HCT116 (cell line): ENCODE measurements around the gene ERBB3. TPM values are rescaled to one million over a fixed set of nuclear protein-coding genes. Genes with fewer than 3 reads are reported as not detected.

Experiments
- ATAC-seq: fragments of 200-7000 bp; cut with Tn5 transposase; 2 replicates; pipeline ENCODE4 v1.9.1; 2020; ENCODE audit warnings: mild to moderate bottlenecking, moderate library complexity
- BruUV-seq: library from RNA; stranded (reverse); fragments of 400-500 nt; replicated peaks from 2 replicates; lab custom pipeline; 2021; lab: Mats Ljungman, UMichigan
- CTCF ChIA-PET: fragments of 300-600 bp; sonication (Branson Sonifier 250); formaldehyde crosslinking; loops from one replicate; lab custom pipeline; 2021; ENCODE audit warnings: antibody characterized with exemption; lab: Charles Lee
- POLR2A ChIA-PET: fragments of 300-600, 350-600 bp; sonication (Branson Sonifier 250); formaldehyde crosslinking; loops from one replicate; lab custom pipeline; 2021; ENCODE audit warnings: antibody characterized with exemption; lab: Charles Lee
- RAD21 ChIA-PET, 2 experiments: fragments of 300-600 bp; sonication (Branson Sonifier 250); formaldehyde crosslinking; loops; one replicate each; lab custom pipeline; 2023; ENCODE audit warnings: low total read pairs in 2 of 2; ENCODE audit not compliant: uncharacterized antibody in 2 of 2, unreplicated experiment in 2 of 2, low non-redundant PET in 1 of 2; lab: Charles Lee
- DNase-seq: peaks from one replicate; pipeline ENCODE4 v3.0.0-alpha.2; 2010; ENCODE audit warnings: low read depth, low spot score
- H2AFZ ChIP-seq: fragments of 200-600 bp; shearing (Covaris generic), sonication (generic); 2 replicates; pipeline ENCODE4 v1.6.1; 2017; ENCODE audit warnings: low read depth, mixed run types, mixed read lengths, antibody characterized with exemption, low read length; ENCODE audit not compliant: poor library complexity, severe bottlenecking
- H3K27ac ChIP-seq: 2 replicates; pipeline ENCODE4 v1.5.1; 2012; ENCODE audit warnings: low read depth, low read length
- H3K27me3 ChIP-seq: fragments of 200-600 bp; sonication (generic); 2 replicates; pipeline ENCODE4 v1.6.1; 2016; ENCODE audit warnings: mixed run types, low read length, mixed read lengths; ENCODE audit not compliant: insufficient read depth
- H3K36me3 ChIP-seq, 2 experiments: fragments of 200-500 bp in 1 of 2; fragments of 200-600 bp in 1 of 2; sonication (Bioruptor generic) in 1 of 2; sonication (generic) in 1 of 2; 2 replicates each; pipeline versions ENCODE4 v1.5.1 to v1.6.1; 2014 to 2016; ENCODE audit warnings: low read length in 2 of 2, inconsistent platforms in 1 of 2, mixed read lengths in 1 of 2, mixed run types in 1 of 2; ENCODE audit not compliant: insufficient read depth in 2 of 2, control insufficient read depth in 1 of 2
- H3K4me1 ChIP-seq, 2 experiments: fragments of 200-600 bp in 1 of 2; sonication (generic) in 1 of 2; 2 replicates each; pipeline versions ENCODE4 v1.5.1 to v1.6.1; 2012 to 2017; ENCODE audit warnings: low read length in 2 of 2, inconsistent platforms in 1 of 2, mild to moderate bottlenecking in 1 of 2, mixed read lengths in 1 of 2, mixed run types in 1 of 2, moderate library complexity in 1 of 2; ENCODE audit not compliant: insufficient read depth in 2 of 2, control insufficient read depth in 1 of 2
- H3K4me2 ChIP-seq: fragments of 200-600 bp; sonication (generic); 2 replicates; pipeline ENCODE4 v1.6.1; 2017; ENCODE audit warnings: mixed run types, low read length, mixed read lengths
- H3K4me3 ChIP-seq, 2 experiments: fragments of 200-600 bp in 1 of 2; sonication (generic) in 1 of 2; replicated peaks in 1 of 2; 2 replicates each; pipeline ENCODE4 v1.5.1; 2011 to 2016; ENCODE audit warnings: low read length in 2 of 2, control low read depth in 1 of 2, low read depth in 1 of 2, mild to moderate bottlenecking in 1 of 2, mixed read lengths in 1 of 2, mixed run types in 1 of 2
- H3K79me2 ChIP-seq: fragments of 200-600 bp; sonication (generic); 2 replicates; pipeline ENCODE4 v1.6.1; 2017; ENCODE audit warnings: mild to moderate bottlenecking, mixed run types, low read length, moderate library complexity, mixed read lengths; ENCODE audit not compliant: insufficient read depth
- H3K9ac ChIP-seq: fragments of 200-600 bp; sonication (generic); 2 replicates; pipeline ENCODE4 v1.6.1; 2016; ENCODE audit warnings: low read length, mixed read lengths
- H3K9me2 ChIP-seq: fragments of 200-600 bp; sonication (generic), shearing (Covaris generic); 2 replicates; pipeline ENCODE4 v1.6.1; 2017; ENCODE audit warnings: mixed run types, mild to moderate bottlenecking, moderate library complexity; ENCODE audit not compliant: insufficient read depth
- H3K9me3 ChIP-seq, 2 experiments: fragments of 200-500 bp in 1 of 2; fragments of 200-600 bp in 1 of 2; sonication (Bioruptor generic) in 1 of 2; sonication (generic) in 1 of 2; 2 replicates each; pipeline ENCODE4 v1.6.1; 2014 to 2017; ENCODE audit warnings: low read length in 2 of 2, mixed read lengths in 2 of 2, inconsistent platforms in 1 of 2, low read depth in 1 of 2, mild to moderate bottlenecking in 1 of 2, mixed run types in 1 of 2, moderate library complexity in 1 of 2; ENCODE audit not compliant: control insufficient read depth in 1 of 2, insufficient read depth in 1 of 2
- H4K20me1 ChIP-seq: fragments of 200-600 bp; sonication (generic), shearing (Covaris generic); 2 replicates; pipeline ENCODE4 v1.6.1; 2017; ENCODE audit warnings: mixed run types, mild to moderate bottlenecking, moderate library complexity; ENCODE audit not compliant: insufficient read depth
- CEBPB ChIP-seq: IDR thresholded peaks from 2 replicates; pipeline ENCODE4 v1.6.1; 2012; ENCODE audit warnings: low read depth
- CTCF ChIP-seq, 3 experiments: fragments of 200-600 bp in 1 of 3; sonication (generic) in 1 of 3; IDR thresholded peaks in 2 of 3; conservative IDR thresholded peaks in 1 of 3; 2 replicates each; pipeline ENCODE4 v1.5.1; 2012 to 2017; ENCODE audit warnings: low read depth in 2 of 3, low read length in 2 of 3, antibody characterized with exemption in 1 of 3, borderline replicate concordance in 1 of 3, control low read depth in 1 of 3, mild to moderate bottlenecking in 1 of 3, mixed read lengths in 1 of 3, mixed run types in 1 of 3, moderate library complexity in 1 of 3; ENCODE audit not compliant: insufficient read depth in 1 of 3
- EGR1 ChIP-seq: IDR thresholded peaks from 2 replicates; pipeline ENCODE4 v1.6.1; 2012; ENCODE audit warnings: low read depth
- MAX ChIP-seq: IDR thresholded peaks from 2 replicates; pipeline ENCODE4 v1.6.1; 2012
- POLR2A ChIP-seq: IDR thresholded peaks from 2 replicates; pipeline ENCODE4 v1.7.0; 2011; ENCODE audit warnings: borderline replicate concordance; ENCODE audit not compliant: insufficient read depth, insufficient read length; ENCODE audit errors: extremely low read depth
- POLR2AphosphoS5 ChIP-seq: IDR thresholded peaks from 2 replicates; pipeline ENCODE4 v1.6.1; 2011; ENCODE audit warnings: mild to moderate bottlenecking, low read depth, low read length, moderate library complexity
- SIN3A ChIP-seq: IDR thresholded peaks from 2 replicates; pipeline ENCODE4 v1.6.1; 2012; ENCODE audit warnings: low read depth
- SP1 ChIP-seq: IDR thresholded peaks from 2 replicates; pipeline ENCODE4 v1.6.1; 2012; ENCODE audit warnings: low read depth
- TCF7L2 ChIP-seq: IDR thresholded peaks from 2 replicates; pipeline ENCODE4 v1.7.0; 2011; ENCODE audit warnings: borderline replicate concordance, inconsistent platforms; ENCODE audit not compliant: insufficient read depth, insufficient read length; ENCODE audit errors: extremely low read depth
- ZBTB33 ChIP-seq: IDR thresholded peaks from 2 replicates; pipeline ENCODE4 v1.6.1; 2011; ENCODE audit warnings: mild to moderate bottlenecking, low read length, moderate library complexity; ENCODE audit not compliant: insufficient replicate concordance; ENCODE audit errors: extremely low read depth
- ZNF274 ChIP-seq: fragments of 200-500 bp; sonication (Bioruptor generic); IDR thresholded peaks from 2 replicates; pipeline ENCODE4 v1.6.1; 2014; ENCODE audit warnings: mild to moderate bottlenecking, low read depth, low read length, inconsistent platforms
- intact Hi-C: fragments of 100-400 bp; cut with micrococcal nuclease; formaldehyde crosslinking; loops from 2 replicates; pipeline ENCODE4 v1.10.0; 2022
- total RNA-seq: library from RNA; stranded (reverse); gene quantifications from one replicate; pipeline ENCODE4 v1.2.1, GENCODE V29; 2021; ENCODE audit not compliant: unreplicated experiment

ERBB3 gene
- total RNA-seq, 1 experiment from 2014 or later: 39.7 TPM

GRCh38 chr12:56080556-56081138 is 682 bp downstream of the ERBB3 start:
- POLR2A ChIA-PET: interaction anchor here (1.3 to 2.6 kb wide), 3 partner anchors 23 to 47 kb away, joined by 3 to 12 read pairs (median 10); partner anchors contain the start of genes ESYT1, PA2G4 and ZC3H10

GRCh38 chr12:56081393-56082347 is 1.7 kb downstream of the ERBB3 start:
- H3K36me3 ChIP-seq: peaks cover 6 to 9% of the 10 kb centered on the region in 2 experiments; a peak in 2 of 4 replicates
- BruUV-seq: no TSS peak
- TF ChIP-seq EGR1 (no peak), SP1 (no peak), CEBPB (no peak), CTCF (IDR thresholded peaks at IDR 0.05 in 2 of 3, conservative IDR thresholded peaks at IDR 0.05 in 1 of 3; ENCODE audit: borderline replicate concordance in 1 of 3, insufficient read depth in 1 of 3, low read depth in 2 of 3, low read length in 2 of 3) (no peak), ZNF274 (no peak), TCF7L2 (no peak), MAX (no peak), POLR2AphosphoS5 (no peak), SIN3A (no peak), ZBTB33 (no peak)

More at GRCh38 chr12:56080556-56081138, 682 bp downstream of the ERBB3 start:
- Histone ChIP-seq H3K79me2 (peaks cover 12% of the 10 kb centered on the region; the same call in 1 of the 2 replicates), H3K4me1 (peaks cover 17 to 41% of the 10 kb centered on the region in 2 experiments), H3K9me3 (no peaks in the 10 kb centered on the region), H3K9me2 (no peaks in the 10 kb centered on the region), H3K9ac (peak overlapping the region; percentile 78), H3K4me2 (peak overlapping the region; percentile 94), H2AFZ (no peak overlapping the region), H3K27ac (peak overlapping the region; percentile 93), H4K20me1 (no peaks in the 10 kb centered on the region), H3K4me3 (peak overlapping the region; percentile 70 to 90), H3K27me3 (no peaks in the 10 kb centered on the region), H3K36me3 (peaks cover 3 to 4% of the 10 kb centered on the region in 2 experiments; a peak in 1 of 4 replicates)
- TF ChIP-seq POLR2A: no peak
- intact Hi-C loops: no loop called here
- CTCF ChIA-PET: interaction anchor here (0.7 kb wide), 1 partner anchor 24 kb away, joined by 4 read pairs; the partner anchor contains the start of gene PA2G4
- BruUV-seq: no TSS peak
- ATAC-seq (peak; percentile 26), DNase-seq (no peak)
- RAD21 ChIA-PET: interaction anchor here (0.7 to 0.8 kb wide), 2 partner anchors 24 to 37 kb away, joined by 3 read pairs; partner anchors contain the start of genes PA2G4 (in 1 of the 2) and ZC3H10 (in 1 of the 2)

More at GRCh38 chr12:56081393-56082347, 1.7 kb downstream of the ERBB3 start:
- ChIA-PET CTCF (no interaction called here), POLR2A (interaction anchor here (1.3 to 2.6 kb wide), 3 partner anchors 22 to 46 kb away, joined by 3 to 12 read pairs (median 10); partner anchors contain the start of genes ESYT1, PA2G4 and ZC3H10), RAD21 (interaction anchor here in 1 of 2 experiments (0.8 kb wide), 1 partner anchor 22 kb away, joined by 3 read pairs; the partner anchor contains the start of gene PA2G4)
- no peaks in the 10 kb centered on the region for H3K9me3 ChIP-seq
- H3K9ac ChIP-seq: peak overlapping the region; percentile 78
- H3K9me2 ChIP-seq: no peaks in the 10 kb centered on the region
- no peak for ATAC-seq
- no peak overlapping the region for H2AFZ ChIP-seq
- intact Hi-C loops: no loop called here
- H3K4me1 ChIP-seq: peaks cover 17 to 44% of the 10 kb centered on the region in 2 experiments
- H3K4me2 ChIP-seq: peak overlapping the region; percentile 94
- H3K27me3 ChIP-seq: no peaks in the 10 kb centered on the region
- no peaks in the 10 kb centered on the region for H4K20me1 ChIP-seq
- peak overlapping the region; percentile 93; the same call in 1 of the 2 replicates for H3K27ac ChIP-seq
- peaks cover 12% of the 10 kb centered on the region; the same call in 1 of the 2 replicates for H3K79me2 ChIP-seq
- no peak for DNase-seq
- H3K4me3 ChIP-seq: peak overlapping the region; percentile 70 to 90
